SU-DHL-6 (cell line): Measurements from ENCODE around the gene AMHR2.
"Not testable (repeated sequence)": the region's sequence is repeated elsewhere in the genome, so short reads cannot be mapped to it uniquely, and the experiment has no call there.

ENCODE experiments used
- EZH2phosphoT487 ChIP-seq: fragments of 200-600 bp; sonication (generic), shearing (Covaris generic); conservative IDR thresholded peaks from 2 replicates; pipeline ENCODE4 v1.6.1; 2018; ENCODE audit warnings: mild to moderate bottlenecking, antibody characterized with exemption, low read length, moderate library complexity, mixed read lengths
- TF ChIP-seq, protein P1 (sequence below): fragments of 200-600 bp; sonication (generic); IDR thresholded peaks from one replicate; pipeline ENCODE4 v1.5.1; 2017; ENCODE audit warnings: antibody characterized with exemption, mild to moderate bottlenecking, low read length, moderate library complexity; ENCODE audit not compliant: insufficient read depth, poor library complexity, severe bottlenecking

DNA sequence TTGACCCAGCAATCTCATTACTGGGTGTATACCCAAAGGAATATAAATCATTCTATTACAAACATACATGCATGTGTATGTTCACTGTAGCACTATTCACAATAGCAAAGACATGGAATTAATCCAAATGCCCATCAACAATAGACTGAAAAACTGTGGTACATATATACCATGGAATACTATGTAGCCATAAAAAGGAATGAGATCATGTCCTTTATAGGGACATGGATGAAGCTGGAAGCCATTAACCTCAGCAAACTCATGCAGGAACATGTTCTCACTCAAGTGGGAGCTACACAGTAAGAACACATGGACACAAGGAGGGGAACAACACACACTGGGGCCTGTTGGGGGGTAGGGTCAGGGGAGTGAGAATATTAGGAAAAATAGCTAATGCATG lies 15.9 kb downstream of the AMHR2 start:
- TF ChIP-seq, protein P1, sequence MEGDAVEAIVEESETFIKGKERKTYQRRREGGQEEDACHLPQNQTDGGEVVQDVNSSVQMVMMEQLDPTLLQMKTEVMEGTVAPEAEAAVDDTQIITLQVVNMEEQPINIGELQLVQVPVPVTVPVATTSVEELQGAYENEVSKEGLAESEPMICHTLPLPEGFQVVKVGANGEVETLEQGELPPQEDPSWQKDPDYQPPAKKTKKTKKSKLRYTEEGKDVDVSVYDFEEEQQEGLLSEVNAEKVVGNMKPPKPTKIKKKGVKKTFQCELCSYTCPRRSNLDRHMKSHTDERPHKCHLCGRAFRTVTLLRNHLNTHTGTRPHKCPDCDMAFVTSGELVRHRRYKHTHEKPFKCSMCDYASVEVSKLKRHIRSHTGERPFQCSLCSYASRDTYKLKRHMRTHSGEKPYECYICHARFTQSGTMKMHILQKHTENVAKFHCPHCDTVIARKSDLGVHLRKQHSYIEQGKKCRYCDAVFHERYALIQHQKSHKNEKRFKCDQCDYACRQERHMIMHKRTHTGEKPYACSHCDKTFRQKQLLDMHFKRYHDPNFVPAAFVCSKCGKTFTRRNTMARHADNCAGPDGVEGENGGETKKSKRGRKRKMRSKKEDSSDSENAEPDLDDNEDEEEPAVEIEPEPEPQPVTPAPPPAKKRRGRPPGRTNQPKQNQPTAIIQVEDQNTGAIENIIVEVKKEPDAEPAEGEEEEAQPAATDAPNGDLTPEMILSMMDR = not testable (repeated sequence)
- not testable (repeated sequence) for TF ChIP-seq EZH2phosphoT487
